Smooth muscle cell (in vitro differentiated cells): ENCODE results near the gene MRGPRD. TPM values are rescaled to one million over a fixed set of nuclear protein-coding genes. Genes with fewer than 3 reads are reported as not detected.

Experiments used
- DNase-seq: peaks from one replicate; lab custom pipeline; 2025; ENCODE audit not compliant: unreplicated experiment; lab: John Stamatoyannopoulos, UW
- H2AFZ ChIP-seq: fragments of 200-600 bp; sonication (generic); 2 replicates; pipeline ENCODE4 v1.6.0; 2016; ENCODE audit warnings: antibody characterized with exemption, low read depth, mild to moderate bottlenecking
- H3F3A ChIP-seq: fragments of 200-600 bp; sonication (generic); 2 replicates; pipeline ENCODE4 v1.6.0; 2017; ENCODE audit warnings: antibody characterized with exemption, low read depth
- H3K27ac ChIP-seq: fragments of 200-600 bp; sonication (generic); 2 replicates; pipeline ENCODE4 v1.5.1; 2016; ENCODE audit warnings: low read depth, mild to moderate bottlenecking
- H3K27me3 ChIP-seq: fragments of 200-600 bp; sonication (generic); 2 replicates; pipeline ENCODE4 v1.6.1; 2016; ENCODE audit warnings: low read depth, mild to moderate bottlenecking
- H3K36me3 ChIP-seq: fragments of 200-600 bp; sonication (generic); 2 replicates; pipeline ENCODE4 v1.5.1; 2016; ENCODE audit warnings: low read depth
- H3K4me1 ChIP-seq: fragments of 200-600 bp; sonication (generic); 2 replicates; pipeline ENCODE4 v1.5.1; 2016; ENCODE audit warnings: low read depth
- H3K4me2 ChIP-seq: fragments of 200-600 bp; sonication (generic); 2 replicates; pipeline ENCODE4 v1.6.0; 2016; ENCODE audit warnings: mild to moderate bottlenecking
- H3K4me3 ChIP-seq: fragments of 200-600 bp; sonication (generic); 2 replicates; pipeline ENCODE4 v1.5.1; 2016; ENCODE audit warnings: mild to moderate bottlenecking
- H3K79me2 ChIP-seq: fragments of 200-600 bp; sonication (generic); 2 replicates; pipeline ENCODE4 v1.6.0; 2016; ENCODE audit warnings: low read depth, mild to moderate bottlenecking
- H3K9ac ChIP-seq: fragments of 200-600 bp; sonication (generic); 2 replicates; pipeline ENCODE4 v1.6.0; 2016; ENCODE audit warnings: low read depth
- H3K9me3 ChIP-seq: fragments of 200-600 bp; sonication (generic); replicated peaks from 2 replicates; pipeline ENCODE4 v1.5.1; 2016; ENCODE audit warnings: low read depth
- H4K20me1 ChIP-seq: fragments of 200-600 bp; sonication (generic); 2 replicates; pipeline ENCODE4 v1.6.0; 2016; ENCODE audit warnings: low read depth
- CTCF ChIP-seq: fragments of 200-600 bp; sonication (generic); IDR thresholded peaks from 2 replicates; pipeline ENCODE4 v1.5.1; 2017; ENCODE audit warnings: borderline replicate concordance, mild to moderate bottlenecking, antibody characterized with exemption; ENCODE audit not compliant: insufficient read depth, poor library complexity, severe bottlenecking
- WGBS: methylation state at CpG from one replicate; pipeline ENCODE4 v1.1.7; 2016; ENCODE audit warnings: low lambda C conversion rate; 5-methylcytosine and 5-hydroxymethylcytosine counted together
- polyA plus RNA-seq: library from polyadenylated mRNA; unstranded; fragments of >200 nt; fragmentation: Nextera tagmentation; extraction: Ambion mirVana; gene quantifications from 2 replicates; pipeline ENCODE4 v1.2.1, GENCODE V29; 2016
- total RNA-seq: library from RNA; depleted of rRNA; stranded (reverse); fragments of >200 nt; gene quantifications from 2 replicates; pipeline ENCODE4 v1.2.3, GENCODE V29; 2014

The MRGPRD gene
- total and polyA plus RNA-seq, 2 experiments from 2014 or later: not detected

GRCh38 chr11:68938088-68938487 lies 42.7 kb downstream of the MRGPRD start:
- TF ChIP-seq CTCF: no peak

GRCh38 chr11:68936676-68937620 lies 43.8 kb downstream of the MRGPRD start:
- no peak overlapping the region for H3K4me2 ChIP-seq
- no peaks in the 10 kb centered on the region for H3K4me1 ChIP-seq
- no peak for TF ChIP-seq CTCF
- no peaks in the 10 kb centered on the region for H4K20me1 ChIP-seq
- no peaks in the 10 kb centered on the region for H3K9me3 ChIP-seq
- H3K27ac ChIP-seq: no peak overlapping the region
- WGBS: 95% methylated on average over 29 of the region's 29 CpGs
- H3F3A ChIP-seq: no peaks in the 10 kb centered on the region
- H3K36me3 ChIP-seq: no peaks in the 10 kb centered on the region
- H3K4me3 ChIP-seq: no peak overlapping the region
- H2AFZ ChIP-seq: no peak overlapping the region
- DNase-seq: no peak
- no peaks in the 10 kb centered on the region for H3K79me2 ChIP-seq
- no peaks in the 10 kb centered on the region for H3K27me3 ChIP-seq
- H3K9ac ChIP-seq: no peak overlapping the region

More at GRCh38 chr11:68938088-68938487, 42.7 kb downstream of the MRGPRD start:
- H3K36me3 ChIP-seq: no peaks in the 10 kb centered on the region
- H2AFZ ChIP-seq: no peak overlapping the region
- no peaks in the 10 kb centered on the region for H3K27me3 ChIP-seq
- no peaks in the 10 kb centered on the region for H3K79me2 ChIP-seq
- no peak overlapping the region for H3K4me2 ChIP-seq
- no peak for DNase-seq
- no peak overlapping the region for H3K4me3 ChIP-seq
- 96% methylated on average over 18 of the region's 18 CpGs for WGBS
- no peaks in the 10 kb centered on the region for H3K9me3 ChIP-seq
- H3K9ac ChIP-seq: no peak overlapping the region
- no peaks in the 10 kb centered on the region for H3K4me1 ChIP-seq
- H3K27ac ChIP-seq: no peak overlapping the region
- peaks cover 8% of the 10 kb centered on the region for H3F3A ChIP-seq
- no peaks in the 10 kb centered on the region for H4K20me1 ChIP-seq

- WGBS: 95% methylated on average over 10 of the region's 10 CpGs
- Histone ChIP-seq H3K4me2 (no peak overlapping the region), H3K27ac (no peak overlapping the region), H3K9ac (no peak overlapping the region), H4K20me1 (no peaks in the 10 kb centered on the region), H3F3A (no peaks in the 10 kb centered on the region), H3K79me2 (no peaks in the 10 kb centered on the region), H3K4me1 (no peaks in the 10 kb centered on the region), H3K9me3 (no peaks in the 10 kb centered on the region), H3K27me3 (no peaks in the 10 kb centered on the region), H3K36me3 (no peaks in the 10 kb centered on the region), H2AFZ (no peak overlapping the region), H3K4me3 (no peak overlapping the region)
- no peak for TF ChIP-seq CTCF
- no peak for DNase-seq
Observed at GRCh38 chr11:68936358-68936636, 44.5 kb downstream of the MRGPRD start.
